HEK293 (cell line): ENCODE data around the gene CLDN3.

ENCODE experiments used
- CTCF ChIA-PET: fragments of 350-600 bp; formaldehyde crosslinking; extraction: SDS; loops from one replicate; lab custom pipeline; 2021; ENCODE audit warnings: antibody characterized with exemption; lab: Yijun Ruan, JAX
- POLR2A ChIA-PET: fragments of 300-600 bp; formaldehyde crosslinking; extraction: SDS; loops from one replicate; lab custom pipeline; 2020; ENCODE audit warnings: antibody characterized with exemption, inconsistent platforms; lab: Yijun Ruan, JAX
- H3K27ac ChIP-seq: fragments of 200-500 bp; sonication (Bioruptor generic); 2 replicates; pipeline ENCODE4 v1.5.1; 2014; ENCODE audit warnings: low read depth, low read length, control low read depth, inconsistent platforms; ENCODE audit errors: extremely low read depth
- H3K36me3 ChIP-seq, 2 experiments: fragments of 200-500 bp in 1 of 2; sonication (Bioruptor generic) in 1 of 2; 1 replicate in 1 of 2; 2 replicates in 1 of 2; pipeline ENCODE4 v1.5.1; 2014 to 2017; ENCODE audit warnings: inconsistent platforms in 2 of 2, low read length in 2 of 2; ENCODE audit not compliant: control insufficient read depth in 2 of 2, insufficient read depth in 1 of 2
- H3K4me1 ChIP-seq: fragments of 200-500 bp; sonication (Bioruptor generic); 2 replicates; pipeline ENCODE4 v1.5.1; 2014; ENCODE audit warnings: mild to moderate bottlenecking, low read length, inconsistent platforms; ENCODE audit not compliant: control insufficient read depth, insufficient read depth
- H3K4me3 ChIP-seq: 2 replicates; pipeline ENCODE4 v1.5.1; 2011; ENCODE audit warnings: low read depth, mild to moderate bottlenecking, control low read depth, low read length, moderate library complexity
- H3K9me3 ChIP-seq: fragments of 200-500 bp; sonication (Bioruptor generic); 2 replicates; pipeline ENCODE4 v1.5.1; 2014; ENCODE audit warnings: low read depth, low read length, inconsistent platforms; ENCODE audit not compliant: control insufficient read depth, insufficient read depth
- GLIS1 ChIP-seq: fragments of 450-650 bp; formaldehyde crosslinking; IDR thresholded peaks from 2 replicates; pipeline ENCODE4 v1.5.1; 2016; ENCODE audit warnings: missing biosample characterization, missing genetic modification characterization
- INSM2 ChIP-seq: fragments of 450-650 bp; formaldehyde crosslinking; IDR thresholded peaks from 2 replicates; pipeline ENCODE4 v1.5.1; 2016; ENCODE audit warnings: missing biosample characterization, missing genetic modification characterization
- OSR2 ChIP-seq: fragments of 450-650 bp; formaldehyde crosslinking; IDR thresholded peaks from 2 replicates; pipeline ENCODE4 v1.5.1; 2016; ENCODE audit warnings: missing biosample characterization, missing genetic modification characterization
- PRDM4 ChIP-seq: fragments of 450-650 bp; formaldehyde crosslinking; IDR thresholded peaks from 2 replicates; pipeline ENCODE4 v1.5.1; 2017; ENCODE audit warnings: missing biosample characterization, missing genetic modification characterization
- SALL2 ChIP-seq: fragments of 450-650 bp; formaldehyde crosslinking; IDR thresholded peaks from 2 replicates; pipeline ENCODE4 v1.5.0; 2017; ENCODE audit warnings: missing biosample characterization, mild to moderate bottlenecking, missing genetic modification characterization, borderline replicate concordance
- SCRT1 ChIP-seq: fragments of 450-650 bp; formaldehyde crosslinking; IDR thresholded peaks from 2 replicates; pipeline ENCODE4 v1.5.1; 2016; ENCODE audit warnings: missing biosample characterization, missing genetic modification characterization, borderline replicate concordance
- SP7 ChIP-seq: fragments of 450-650 bp; formaldehyde crosslinking; IDR thresholded peaks from 2 replicates; pipeline ENCODE4 v1.5.1; 2016; ENCODE audit warnings: missing biosample characterization, missing genetic modification characterization
- TRIM28 ChIP-seq: IDR thresholded peaks from 2 replicates; pipeline ENCODE4 v1.6.1; 2011; ENCODE audit warnings: low read length, control low read depth, borderline replicate concordance
- WT1 ChIP-seq: fragments of 450-650 bp; formaldehyde crosslinking; IDR thresholded peaks from 2 replicates; pipeline ENCODE4 v1.5.1; 2016; ENCODE audit warnings: missing biosample characterization, missing genetic modification characterization
- YY2 ChIP-seq: fragments of 450-650 bp; formaldehyde crosslinking; IDR thresholded peaks from 2 replicates; pipeline ENCODE4 v1.5.1; 2016; ENCODE audit warnings: missing biosample characterization, missing genetic modification characterization
- ZBTB17 ChIP-seq: fragments of 450-650 bp; formaldehyde crosslinking; IDR thresholded peaks from 2 replicates; pipeline ENCODE4 v1.5.1; 2016; ENCODE audit warnings: missing biosample characterization, missing genetic modification characterization
- ZBTB26 ChIP-seq: fragments of 450-650 bp; formaldehyde crosslinking; optimal IDR thresholded peaks from 2 replicates; pipeline ENCODE3; 2016; ENCODE audit warnings: missing biosample characterization, mild to moderate bottlenecking, missing genetic modification characterization
- ZBTB6 ChIP-seq: fragments of 450-650 bp; formaldehyde crosslinking; IDR thresholded peaks from 2 replicates; pipeline ENCODE4 v1.5.1; 2017; ENCODE audit warnings: missing biosample characterization, missing genetic modification characterization
- ZEB2 ChIP-seq: fragments of 450-650 bp; formaldehyde crosslinking; IDR thresholded peaks from 2 replicates; pipeline ENCODE4 v1.5.1; 2016; ENCODE audit warnings: missing biosample characterization, missing genetic modification characterization
- ZFHX2 ChIP-seq: fragments of 450-650 bp; formaldehyde crosslinking; conservative IDR thresholded peaks from 2 replicates; pipeline ENCODE4 v1.5.1; 2016; ENCODE audit warnings: missing biosample characterization, missing genetic modification characterization
- ZIC2 ChIP-seq: fragments of 450-650 bp; formaldehyde crosslinking; IDR thresholded peaks from 2 replicates; pipeline ENCODE4 v1.5.1; 2016; ENCODE audit warnings: missing biosample characterization, missing genetic modification characterization
- ZNF155 ChIP-seq: fragments of 450-650 bp; formaldehyde crosslinking; IDR thresholded peaks from 2 replicates; pipeline ENCODE4 v1.5.1; 2016; ENCODE audit warnings: missing biosample characterization, missing genetic modification characterization
- ZNF175 ChIP-seq: fragments of 450-650 bp; formaldehyde crosslinking; IDR thresholded peaks from 2 replicates; pipeline ENCODE4 v1.5.1; 2016; ENCODE audit warnings: missing biosample characterization, missing genetic modification characterization
- ZNF211 ChIP-seq: fragments of 450-650 bp; formaldehyde crosslinking; IDR thresholded peaks from 2 replicates; pipeline ENCODE4 v1.5.1; 2016; ENCODE audit warnings: low read depth, missing biosample characterization, missing genetic modification characterization
- ZNF24 ChIP-seq: fragments of 450-650 bp; formaldehyde crosslinking; IDR thresholded peaks from 2 replicates; pipeline ENCODE4 v1.5.1; 2016; ENCODE audit warnings: missing biosample characterization, missing genetic modification characterization
- ZNF394 ChIP-seq: fragments of 450-650 bp; formaldehyde crosslinking; IDR thresholded peaks from 2 replicates; pipeline ENCODE4 v1.5.1; 2016; ENCODE audit warnings: missing biosample characterization, missing genetic modification characterization, mild to moderate bottlenecking, moderate library complexity, borderline replicate concordance
- ZNF596 ChIP-seq: fragments of 450-650 bp; IDR thresholded peaks from 2 replicates; pipeline ENCODE4 v1.5.0; 2018; ENCODE audit warnings: missing biosample characterization, mild to moderate bottlenecking, missing genetic modification characterization, moderate library complexity
- ZNF600 ChIP-seq: fragments of 450-650 bp; formaldehyde crosslinking; IDR thresholded peaks from 2 replicates; pipeline ENCODE4 v1.5.1; 2016; ENCODE audit warnings: missing biosample characterization, missing genetic modification characterization
- ZXDB ChIP-seq: fragments of 450-650 bp; formaldehyde crosslinking; IDR thresholded peaks from 2 replicates; pipeline ENCODE4 v1.5.1; 2016; ENCODE audit warnings: missing biosample characterization, missing genetic modification characterization
- TF ChIP-seq, protein P1 (sequence below): fragments of 450-650 bp; formaldehyde crosslinking; conservative IDR thresholded peaks from 2 replicates; pipeline ENCODE4 v1.5.1; 2016; ENCODE audit warnings: low read depth, missing biosample characterization, missing genetic modification characterization
- TF ChIP-seq, protein P2 (sequence below): fragments of 450-650 bp; formaldehyde crosslinking; IDR thresholded peaks from 2 replicates; pipeline ENCODE4 v1.5.1; 2017; ENCODE audit warnings: missing biosample characterization, mild to moderate bottlenecking, missing genetic modification characterization, moderate library complexity

CLDN3 gene

GRCh38 chr7:73741600-73741999 is 28.5 kb downstream of the CLDN3 start:
- H3K27ac ChIP-seq: no peak overlapping the region; the same call in 1 of the 2 replicates
- no peaks in the 10 kb centered on the region for H3K9me3 ChIP-seq
- ChIA-PET POLR2A (no interaction called here), CTCF (interaction anchor here (0.5 to 3.3 kb wide), 4 partner anchors 10 to 664 kb away, joined by 3 to 18 read pairs (median 3); no protein-coding TSS in a partner anchor)
- H3K36me3 ChIP-seq: peaks cover 0 to 13% of the 10 kb centered on the region in 2 experiments; a peak in 2 of 3 replicates
- H3K4me1 ChIP-seq: peaks cover 8% of the 10 kb centered on the region
- H3K4me3 ChIP-seq: no peak overlapping the region
- TF ChIP-seq WT1 (tag by site-specific recombination) (peak; percentile 78), GLIS1 (tag by site-specific recombination) (peak; percentile 89), ZNF175 (tag by site-specific recombination) (no peak), ZXDB (tag by site-specific recombination) (0 out of 2 replicates have a peak, but pooled peaks have one; percentile 34), ZIC2 (peak; percentile 87), PRDM4 (no peak), ZNF24 (tag by site-specific recombination) (peak; percentile 57; the same call in 1 of the 2 replicates), SP7 (tag by site-specific recombination) (peak; percentile 90), SCRT1 (tag by site-specific recombination) (no peak), ZNF155 (tag by site-specific recombination) (no peak), ZFHX2 (tag by site-specific recombination) (peak; percentile 97), ZBTB6 (tag by site-specific recombination) (peak; percentile 78), YY2 (tag by site-specific recombination) (no peak), OSR2 (tag by site-specific recombination) (peak; percentile 50), ZEB2 (tag by site-specific recombination) (peak; percentile 82), INSM2 (no peak), ZNF600 (peak; percentile 96), ZNF394 (tag by site-specific recombination) (peak; percentile 31; the same call in 1 of the 2 replicates), TRIM28 (no peak), ZNF211 (tag by site-specific recombination) (no peak), ZBTB17 (tag by site-specific recombination) (peak; percentile 35; the same call in 1 of the 2 replicates), ZBTB26 (tag by site-specific recombination) (no peak), SALL2 (no peak), ZNF596 (tag by site-specific recombination) (no peak)
- TF ChIP-seq, protein P1, sequence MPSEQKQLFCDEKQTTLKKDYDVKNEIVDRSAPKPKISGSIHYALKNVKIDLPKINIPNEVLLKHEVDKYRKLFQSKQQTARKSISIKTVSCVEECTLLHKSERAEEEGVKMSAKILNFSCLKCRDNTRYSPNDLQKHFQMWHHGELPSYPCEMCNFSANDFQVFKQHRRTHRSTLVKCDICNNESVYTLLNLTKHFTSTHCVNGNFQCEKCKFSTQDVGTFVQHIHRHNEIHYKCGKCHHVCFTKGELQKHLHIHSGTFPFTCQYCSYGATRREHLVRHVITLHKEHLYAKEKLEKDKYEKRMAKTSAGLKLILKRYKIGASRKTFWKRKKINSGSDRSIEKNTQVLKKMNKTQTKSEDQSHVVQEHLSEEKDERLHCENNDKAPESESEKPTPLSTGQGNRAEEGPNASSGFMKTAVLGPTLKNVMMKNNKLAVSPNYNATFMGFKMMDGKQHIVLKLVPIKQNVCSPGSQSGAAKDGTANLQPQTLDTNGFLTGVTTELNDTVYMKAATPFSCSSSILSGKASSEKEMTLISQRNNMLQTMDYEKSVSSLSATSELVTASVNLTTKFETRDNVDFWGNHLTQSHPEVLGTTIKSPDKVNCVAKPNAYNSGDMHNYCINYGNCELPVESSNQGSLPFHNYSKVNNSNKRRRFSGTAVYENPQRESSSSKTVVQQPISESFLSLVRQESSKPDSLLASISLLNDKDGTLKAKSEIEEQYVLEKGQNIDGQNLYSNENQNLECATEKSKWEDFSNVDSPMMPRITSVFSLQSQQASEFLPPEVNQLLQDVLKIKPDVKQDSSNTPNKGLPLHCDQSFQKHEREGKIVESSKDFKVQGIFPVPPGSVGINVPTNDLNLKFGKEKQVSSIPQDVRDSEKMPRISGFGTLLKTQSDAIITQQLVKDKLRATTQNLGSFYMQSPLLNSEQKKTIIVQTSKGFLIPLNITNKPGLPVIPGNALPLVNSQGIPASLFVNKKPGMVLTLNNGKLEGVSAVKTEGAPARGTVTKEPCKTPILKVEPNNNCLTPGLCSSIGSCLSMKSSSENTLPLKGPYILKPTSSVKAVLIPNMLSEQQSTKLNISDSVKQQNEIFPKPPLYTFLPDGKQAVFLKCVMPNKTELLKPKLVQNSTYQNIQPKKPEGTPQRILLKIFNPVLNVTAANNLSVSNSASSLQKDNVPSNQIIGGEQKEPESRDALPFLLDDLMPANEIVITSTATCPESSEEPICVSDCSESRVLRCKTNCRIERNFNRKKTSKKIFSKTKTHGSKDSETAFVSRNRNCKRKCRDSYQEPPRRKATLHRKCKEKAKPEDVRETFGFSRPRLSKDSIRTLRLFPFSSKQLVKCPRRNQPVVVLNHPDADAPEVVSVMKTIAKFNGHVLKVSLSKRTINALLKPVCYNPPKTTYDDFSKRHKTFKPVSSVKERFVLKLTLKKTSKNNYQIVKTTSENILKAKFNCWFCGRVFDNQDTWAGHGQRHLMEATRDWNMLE (tag by site-specific recombination): no peak
- TF ChIP-seq, protein P2, sequence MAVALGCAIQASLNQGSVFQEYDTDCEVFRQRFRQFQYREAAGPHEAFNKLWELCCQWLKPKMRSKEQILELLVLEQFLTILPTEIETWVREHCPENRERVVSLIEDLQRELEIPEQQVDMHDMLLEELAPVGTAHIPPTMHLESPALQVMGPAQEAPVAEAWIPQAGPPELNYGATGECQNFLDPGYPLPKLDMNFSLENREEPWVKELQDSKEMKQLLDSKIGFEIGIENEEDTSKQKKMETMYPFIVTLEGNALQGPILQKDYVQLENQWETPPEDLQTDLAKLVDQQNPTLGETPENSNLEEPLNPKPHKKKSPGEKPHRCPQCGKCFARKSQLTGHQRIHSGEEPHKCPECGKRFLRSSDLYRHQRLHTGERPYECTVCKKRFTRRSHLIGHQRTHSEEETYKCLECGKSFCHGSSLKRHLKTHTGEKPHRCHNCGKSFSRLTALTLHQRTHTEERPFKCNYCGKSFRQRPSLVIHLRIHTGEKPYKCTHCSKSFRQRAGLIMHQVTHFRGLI: no peak
